Esophagus squamous epithelium (tissue), 4 donors: ENCODE results near the gene ARHGDIB.

Source experiments
- POLR2A ChIP-seq, 4 donors: fragments of 450-650 bp; IDR thresholded peaks; one replicate each; pipeline ENCODE4 v1.6.1; 2017; ENCODE audit warnings: antibody characterized with exemption in 4 of 4, mild to moderate bottlenecking in 4 of 4, moderate library complexity in 3 of 4
- TF ChIP-seq, protein P1 (sequence below), 6 experiments: fragments of 450-650 bp in 4 of 6; fragments of 200-600 bp in 2 of 6; sonication (generic) in 2 of 6; IDR thresholded peaks; one replicate each; pipeline ENCODE4 v1.5.1; 2016 to 2019; ENCODE audit warnings: antibody characterized with exemption in 6 of 6, mild to moderate bottlenecking in 4 of 6, moderate library complexity in 4 of 6

DNA sequence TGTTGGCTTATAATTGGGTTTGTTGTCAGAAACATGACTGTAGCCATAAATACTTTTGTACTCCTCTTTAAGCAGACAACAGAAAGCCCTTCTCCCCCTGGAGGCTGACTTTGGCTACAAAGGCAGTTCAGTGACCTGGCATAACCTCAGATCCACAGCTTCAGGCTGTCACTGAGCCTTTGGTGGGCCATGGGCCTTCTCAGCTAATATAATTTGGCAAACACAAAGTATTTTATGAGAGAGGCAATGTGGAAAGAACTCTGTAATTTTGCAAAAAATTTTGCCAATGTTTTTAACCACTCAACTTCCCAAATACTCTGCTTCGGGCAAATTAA lies 60.2 kb downstream of the ARHGDIB start:
- TF ChIP-seq, protein P1, sequence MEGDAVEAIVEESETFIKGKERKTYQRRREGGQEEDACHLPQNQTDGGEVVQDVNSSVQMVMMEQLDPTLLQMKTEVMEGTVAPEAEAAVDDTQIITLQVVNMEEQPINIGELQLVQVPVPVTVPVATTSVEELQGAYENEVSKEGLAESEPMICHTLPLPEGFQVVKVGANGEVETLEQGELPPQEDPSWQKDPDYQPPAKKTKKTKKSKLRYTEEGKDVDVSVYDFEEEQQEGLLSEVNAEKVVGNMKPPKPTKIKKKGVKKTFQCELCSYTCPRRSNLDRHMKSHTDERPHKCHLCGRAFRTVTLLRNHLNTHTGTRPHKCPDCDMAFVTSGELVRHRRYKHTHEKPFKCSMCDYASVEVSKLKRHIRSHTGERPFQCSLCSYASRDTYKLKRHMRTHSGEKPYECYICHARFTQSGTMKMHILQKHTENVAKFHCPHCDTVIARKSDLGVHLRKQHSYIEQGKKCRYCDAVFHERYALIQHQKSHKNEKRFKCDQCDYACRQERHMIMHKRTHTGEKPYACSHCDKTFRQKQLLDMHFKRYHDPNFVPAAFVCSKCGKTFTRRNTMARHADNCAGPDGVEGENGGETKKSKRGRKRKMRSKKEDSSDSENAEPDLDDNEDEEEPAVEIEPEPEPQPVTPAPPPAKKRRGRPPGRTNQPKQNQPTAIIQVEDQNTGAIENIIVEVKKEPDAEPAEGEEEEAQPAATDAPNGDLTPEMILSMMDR (IDR thresholded peaks at IDR 0.05): no peak
- no peak for TF ChIP-seq POLR2A (IDR thresholded peaks at IDR 0.05)
